Type B pancreatic cell (in vitro differentiated cells): ENCODE results near the gene DAB1. TPM values are rescaled to one million over a fixed set of nuclear protein-coding genes. Genes with fewer than 3 reads are reported as not detected.

Experiments
- DNase-seq: peaks from one replicate; pipeline ENCODE4 v3.0.0; 2021; ENCODE audit warnings: mixed read lengths; ENCODE audit not compliant: unreplicated experiment; ENCODE audit errors: extremely low spot score
- H3K27ac Mint-ChIP-seq: 2 replicates; pipeline ENCODE4 v1.8.0; 2021; ENCODE audit warnings: mild to moderate bottlenecking, mixed read lengths
- H3K27me3 Mint-ChIP-seq: 2 replicates; pipeline ENCODE4 v1.8.0; 2021; ENCODE audit warnings: mixed read lengths
- H3K36me3 Mint-ChIP-seq: 2 replicates; pipeline ENCODE4 v1.8.0; 2021; ENCODE audit warnings: mixed read lengths
- H3K4me1 Mint-ChIP-seq: one replicate; pipeline ENCODE4 v1.8.0; 2021; ENCODE audit warnings: mixed read lengths; ENCODE audit not compliant: unreplicated experiment
- H3K4me3 Mint-ChIP-seq: 2 replicates; pipeline ENCODE4 v1.8.0; 2021; ENCODE audit warnings: mild to moderate bottlenecking, mixed read lengths
- H3K9me3 Mint-ChIP-seq: 2 replicates; pipeline ENCODE4 v1.8.0; 2021; ENCODE audit warnings: mixed read lengths
- total RNA-seq: library from RNA; stranded (reverse); gene quantifications from 2 replicates; pipeline ENCODE4 v1.2.1, GENCODE V29; 2021; ENCODE audit warnings: low replicate concordance
- TF ChIP-seq, protein P1 (sequence below): fragments of 200-600 bp; sonication (generic); conservative IDR thresholded peaks from 2 replicates; pipeline ENCODE4 v1.5.0; 2021; ENCODE audit warnings: antibody characterized with exemption, mild to moderate bottlenecking

DAB1 gene
- total RNA-seq, 1 donor from 2014 or later: 7.3 TPM

DNA sequence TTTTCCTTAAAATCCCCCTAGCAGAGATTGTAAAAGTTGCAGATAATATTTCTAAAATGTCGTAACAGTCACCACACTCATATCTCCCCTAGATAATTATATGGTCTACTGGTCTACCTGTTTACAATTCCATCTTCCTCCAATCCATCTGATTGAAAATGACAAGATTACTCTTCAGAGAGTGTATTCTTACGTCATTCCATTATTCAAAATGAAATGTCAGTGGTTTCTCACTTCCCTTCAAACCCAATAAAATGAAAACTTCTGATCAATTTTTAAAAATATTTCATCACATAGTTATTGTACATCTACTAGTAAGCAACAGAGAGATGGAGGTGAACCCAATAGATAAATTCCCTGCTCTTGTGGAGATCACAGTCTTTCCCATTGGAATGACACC lies 255.9 kb downstream of the DAB1 start:
- peaks cover 10% of the 10 kb centered on the region for H3K4me1 Mint-ChIP-seq
- H3K27ac Mint-ChIP-seq: no peak overlapping the region
- peaks cover 10% of the 10 kb centered on the region for H3K9me3 Mint-ChIP-seq
- no peak for DNase-seq
- H3K27me3 Mint-ChIP-seq: peaks cover 4% of the 10 kb centered on the region
- TF ChIP-seq, protein P1, sequence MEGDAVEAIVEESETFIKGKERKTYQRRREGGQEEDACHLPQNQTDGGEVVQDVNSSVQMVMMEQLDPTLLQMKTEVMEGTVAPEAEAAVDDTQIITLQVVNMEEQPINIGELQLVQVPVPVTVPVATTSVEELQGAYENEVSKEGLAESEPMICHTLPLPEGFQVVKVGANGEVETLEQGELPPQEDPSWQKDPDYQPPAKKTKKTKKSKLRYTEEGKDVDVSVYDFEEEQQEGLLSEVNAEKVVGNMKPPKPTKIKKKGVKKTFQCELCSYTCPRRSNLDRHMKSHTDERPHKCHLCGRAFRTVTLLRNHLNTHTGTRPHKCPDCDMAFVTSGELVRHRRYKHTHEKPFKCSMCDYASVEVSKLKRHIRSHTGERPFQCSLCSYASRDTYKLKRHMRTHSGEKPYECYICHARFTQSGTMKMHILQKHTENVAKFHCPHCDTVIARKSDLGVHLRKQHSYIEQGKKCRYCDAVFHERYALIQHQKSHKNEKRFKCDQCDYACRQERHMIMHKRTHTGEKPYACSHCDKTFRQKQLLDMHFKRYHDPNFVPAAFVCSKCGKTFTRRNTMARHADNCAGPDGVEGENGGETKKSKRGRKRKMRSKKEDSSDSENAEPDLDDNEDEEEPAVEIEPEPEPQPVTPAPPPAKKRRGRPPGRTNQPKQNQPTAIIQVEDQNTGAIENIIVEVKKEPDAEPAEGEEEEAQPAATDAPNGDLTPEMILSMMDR: no peak
- no peak overlapping the region for H3K4me3 Mint-ChIP-seq
- no peaks in the 10 kb centered on the region for H3K36me3 Mint-ChIP-seq

DNA sequence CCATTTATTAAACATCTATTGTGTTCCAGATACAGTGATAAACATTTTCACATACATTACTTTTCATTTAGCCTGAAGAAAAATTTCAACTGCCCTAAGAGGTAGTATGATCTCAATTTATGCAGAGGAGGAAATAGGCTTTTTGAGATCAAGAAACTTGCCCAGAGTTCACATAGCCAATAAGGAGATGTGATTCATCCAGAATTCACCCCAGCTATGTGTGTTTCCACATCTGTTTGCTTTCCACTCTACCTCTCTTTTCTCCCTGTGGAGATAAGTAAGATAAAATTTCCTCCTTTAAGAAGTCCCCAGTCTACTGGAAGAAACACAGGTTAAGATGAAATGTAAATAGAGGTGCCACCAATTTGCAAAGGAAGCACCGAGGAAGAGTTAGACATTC lies 258.3 kb downstream of the DAB1 start:
- TF ChIP-seq, protein P1: no peak
- H3K4me1 Mint-ChIP-seq: peaks cover 13% of the 10 kb centered on the region
- H3K27ac Mint-ChIP-seq: no peak overlapping the region
- no peak overlapping the region for H3K4me3 Mint-ChIP-seq
- no peak for DNase-seq
- H3K9me3 Mint-ChIP-seq: peaks cover 5% of the 10 kb centered on the region
- no peaks in the 10 kb centered on the region for H3K36me3 Mint-ChIP-seq
- peaks cover 8% of the 10 kb centered on the region for H3K27me3 Mint-ChIP-seq

DNA sequence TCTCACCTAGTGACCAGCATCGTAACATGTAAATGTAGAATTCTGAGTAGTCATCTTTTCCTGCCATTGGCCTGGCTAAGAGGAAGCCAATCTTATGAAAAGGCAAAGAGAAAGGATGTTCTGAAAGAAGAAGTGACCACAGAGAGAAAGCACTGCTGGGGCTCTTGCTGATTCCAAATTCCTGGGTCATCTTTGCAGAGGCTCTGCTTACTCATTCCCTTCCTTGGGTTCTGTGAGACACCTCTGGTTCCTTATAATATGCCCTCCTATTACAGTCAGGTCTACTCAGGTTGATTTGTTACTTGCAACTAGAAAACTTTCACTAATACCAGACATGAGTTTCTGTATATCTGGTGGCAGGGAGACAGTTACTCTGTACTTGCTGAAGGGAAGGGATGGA lies 259.3 kb downstream of the DAB1 start:
- peaks cover 8% of the 10 kb centered on the region for H3K27me3 Mint-ChIP-seq
- H3K36me3 Mint-ChIP-seq: no peaks in the 10 kb centered on the region
- H3K27ac Mint-ChIP-seq: no peak overlapping the region
- TF ChIP-seq, protein P1: no peak
- H3K9me3 Mint-ChIP-seq: peaks cover 5% of the 10 kb centered on the region
- no peak for DNase-seq
- no peak overlapping the region for H3K4me3 Mint-ChIP-seq
- peaks cover 13% of the 10 kb centered on the region for H3K4me1 Mint-ChIP-seq

DNA sequence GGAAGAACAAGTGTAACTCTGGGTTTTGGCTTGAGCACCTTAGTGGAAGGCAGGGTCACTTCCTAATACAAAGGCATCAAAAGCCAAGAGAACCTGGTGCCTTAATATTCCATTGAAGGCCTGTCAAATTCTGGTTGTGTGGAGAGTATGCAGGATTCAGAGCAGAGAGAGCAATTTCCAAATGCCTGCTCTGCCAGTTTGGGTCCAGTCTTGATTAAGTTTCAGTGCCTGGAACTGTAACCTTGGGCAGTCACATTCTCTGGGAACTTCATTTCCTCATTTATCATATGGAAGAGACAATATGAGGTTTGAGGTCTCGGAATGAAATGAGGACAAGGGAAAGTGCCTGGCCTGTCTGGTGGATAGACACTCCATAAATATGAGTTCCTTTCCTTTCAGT lies 260.1 kb downstream of the DAB1 start:
- H3K9me3 Mint-ChIP-seq: peaks cover 5% of the 10 kb centered on the region
- peaks cover 14% of the 10 kb centered on the region for H3K4me1 Mint-ChIP-seq
- no peak overlapping the region for H3K27ac Mint-ChIP-seq
- no peak for DNase-seq
- H3K27me3 Mint-ChIP-seq: peaks cover 8% of the 10 kb centered on the region
- no peaks in the 10 kb centered on the region for H3K36me3 Mint-ChIP-seq
- no peak overlapping the region for H3K4me3 Mint-ChIP-seq
- TF ChIP-seq, protein P1: no peak

DNA sequence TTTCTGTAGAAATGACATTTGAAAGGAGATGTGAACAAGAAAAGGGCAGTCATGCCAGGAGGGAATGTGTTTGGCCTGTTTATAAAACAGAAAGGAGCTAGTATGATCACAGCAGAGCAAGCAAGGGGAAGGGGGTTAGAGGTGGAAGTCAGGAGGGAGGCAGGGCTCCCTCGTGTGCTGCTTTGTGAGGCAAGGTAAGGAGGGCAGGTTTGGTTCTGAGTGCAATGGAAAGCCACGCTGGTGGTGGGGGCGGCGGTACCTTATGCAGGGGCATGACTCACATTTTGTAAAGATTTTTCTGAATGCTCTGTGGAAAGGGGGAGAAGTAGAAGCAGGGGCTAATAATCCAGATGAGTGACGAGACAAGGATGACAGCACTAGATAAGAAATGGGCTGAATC lies 260.5 kb downstream of the DAB1 start:
- Mint-ChIP-seq H3K27ac (no peak overlapping the region), H3K9me3 (peaks cover 5% of the 10 kb centered on the region), H3K27me3 (peaks cover 8% of the 10 kb centered on the region), H3K4me3 (no peak overlapping the region), H3K4me1 (peaks cover 19% of the 10 kb centered on the region), H3K36me3 (no peaks in the 10 kb centered on the region)
- TF ChIP-seq, protein P1: no peak
- no peak for DNase-seq
